H1 (cell line): Measurements from ENCODE around the gene PLSCR5. TPM values are rescaled to one million over a fixed set of nuclear protein-coding genes. Genes with fewer than 3 reads are reported as not detected.

Experiments used
- JUND ChIP-seq: IDR thresholded peaks from 2 replicates; pipeline ENCODE4 v1.6.1; 2011; ENCODE audit warnings: mild to moderate bottlenecking, improper control_type of control experiment, low read length
- SIX5 ChIP-seq: IDR thresholded peaks from 2 replicates; pipeline ENCODE4 v1.6.1; 2011; ENCODE audit warnings: mild to moderate bottlenecking, low read depth, low read length
- SP1 ChIP-seq: IDR thresholded peaks from 2 replicates; pipeline ENCODE4 v1.6.1; 2011; ENCODE audit warnings: low read depth, low read length
- polyA plus RNA-seq, 7 experiments: library from polyadenylated mRNA; depleted of rRNA in 3 of 7; stranded (reverse) in 5 of 7; unstranded in 2 of 7; fragments of >200 nt in 5 of 7; fragments of 200-250 nt in 2 of 7; gene quantifications; 1 replicate in 5 of 7; 2 replicates in 1 of 7; 4 replicates in 1 of 7; pipeline versions ENCODE4 v1.2.1 to v1.2.3, GENCODE V29; 2011 to 2013; ENCODE audit warnings: missing spikeins in 2 of 7, mixed read lengths in 2 of 7
- total RNA-seq: library from RNA; stranded (reverse); fragmentation: NEBNext Ultra II Directional; extraction: Animal tissue kit (Norgen Biotek cat#: 25700); gene quantifications from 2 replicates; pipeline ENCODE4 v1.2.1, GENCODE V29; 2021

Gene PLSCR5
- total and polyA plus RNA-seq, 2 of the 8 experiments (the other 6 are each of a cell fraction or from before 2014, with no cell fraction given) = not detected

DNA sequence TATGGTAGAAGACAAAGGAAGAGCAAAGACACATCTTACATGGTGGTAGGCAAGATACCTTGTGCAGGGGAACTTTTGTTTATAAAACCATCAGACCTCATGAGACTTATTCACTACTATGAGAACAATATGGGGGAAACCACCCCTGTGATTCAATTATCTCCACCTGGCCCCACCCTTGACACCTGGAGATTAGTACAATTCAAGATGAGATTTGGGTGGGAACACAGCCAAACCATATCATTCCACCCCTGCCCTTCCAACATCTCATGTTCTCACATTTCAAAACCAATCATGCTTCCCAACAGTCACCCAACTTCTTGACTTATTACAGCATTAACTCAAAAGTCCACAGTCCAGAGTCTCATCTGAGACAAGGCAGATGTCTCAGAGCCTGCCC, 39.0 kb downstream of the PLSCR5 start (continued):
- no peak for TF ChIP-seq SP1
- TF ChIP-seq JUND = no peak
- TF ChIP-seq SIX5 = no peak
- TF ChIP-seq, all 59 proteins: peak for 0
